CD14-positive monocyte (primary cell): ENCODE data around the gene ATPAF1. TPM values are rescaled to one million over a fixed set of nuclear protein-coding genes. Genes with fewer than 3 reads are reported as not detected.
A peak's percentile ranks its signal among the peaks of the same experiment; 100 is the strongest.

Source experiments
- DNase-seq, 3 donors: peaks; one replicate each; pipeline ENCODE4 v3.0.0-alpha.2; 2011 to 2022
- H2AFZ ChIP-seq: 2 replicates; pipeline ENCODE4 v1.6.0; 2012; ENCODE audit warnings: mild to moderate bottlenecking, low read depth, low read length, inconsistent platforms; ENCODE audit not compliant: insufficient read depth, poor library complexity, severe bottlenecking
- H3K27ac ChIP-seq, 2 donors: 1 replicate in 1 of 2; 2 replicates in 1 of 2; pipeline ENCODE4 v1.5.1; 2012 to 2013; ENCODE audit warnings: low read length in 2 of 2, control low read depth in 1 of 2, inconsistent platforms in 1 of 2, low read depth in 1 of 2, mild to moderate bottlenecking in 1 of 2
- H3K27me3 ChIP-seq, 2 donors: one replicate each; pipeline versions ENCODE4 v1.6.0 to v1.6.1; 2011 to 2013; ENCODE audit warnings: low read length in 2 of 2; ENCODE audit not compliant: control insufficient read depth in 2 of 2, insufficient read depth in 2 of 2
- H3K36me3 ChIP-seq, 2 donors: replicated peaks in 1 of 2; 1 replicate in 1 of 2; 2 replicates in 1 of 2; pipeline versions ENCODE4 v1.5.1 to v1.6.1; 2012 to 2013; ENCODE audit warnings: low read length in 2 of 2, control low read depth in 1 of 2, inconsistent platforms in 1 of 2, mild to moderate bottlenecking in 1 of 2; ENCODE audit not compliant: insufficient read depth in 2 of 2, control insufficient read depth in 1 of 2
- H3K4me1 ChIP-seq, 2 donors: 1 replicate in 1 of 2; 2 replicates in 1 of 2; pipeline versions ENCODE4 v1.5.1 to v1.6.1; 2012 to 2013; ENCODE audit warnings: low read length in 2 of 2, control low read depth in 1 of 2, inconsistent platforms in 1 of 2, mild to moderate bottlenecking in 1 of 2, moderate library complexity in 1 of 2; ENCODE audit not compliant: insufficient read depth in 2 of 2, control insufficient read depth in 1 of 2
- H3K4me2 ChIP-seq: replicated peaks from 2 replicates; pipeline ENCODE3; 2012; ENCODE audit warnings: low read length, moderate library complexity, mild to moderate bottlenecking; ENCODE audit not compliant: poor library complexity, severe bottlenecking; ENCODE audit errors: extremely low read depth
- H3K4me3 ChIP-seq, 3 experiments: fragments of 200-600 bp in 1 of 3; sonication (generic) in 1 of 3; replicated peaks in 1 of 3; 1 replicate in 2 of 3; 2 replicates in 1 of 3; pipeline ENCODE4 v1.5.1; 2011 to 2013; ENCODE audit warnings: low read length in 3 of 3, mild to moderate bottlenecking in 3 of 3, control low read depth in 2 of 3, low read depth in 2 of 3, inconsistent platforms in 1 of 3, moderate library complexity in 1 of 3
- H3K79me2 ChIP-seq: 2 replicates; pipeline ENCODE4 v1.6.0; 2012; ENCODE audit warnings: mild to moderate bottlenecking, control low read depth, inconsistent platforms, low read length, moderate library complexity; ENCODE audit not compliant: insufficient read depth
- H3K9ac ChIP-seq: 2 replicates; pipeline ENCODE4 v1.6.0; 2017; ENCODE audit warnings: low read length, mild to moderate bottlenecking; ENCODE audit not compliant: insufficient read depth, poor library complexity, severe bottlenecking
- H3K9me3 ChIP-seq, 2 donors: replicated peaks in 1 of 2; 1 replicate in 1 of 2; 2 replicates in 1 of 2; pipeline versions ENCODE4 v1.5.1 to v1.6.1; 2012 to 2013; ENCODE audit warnings: low read length in 2 of 2, control low read depth in 1 of 2; ENCODE audit not compliant: control insufficient read depth in 1 of 2, insufficient read depth in 1 of 2
- H4K20me1 ChIP-seq: 2 replicates; pipeline ENCODE4 v1.6.0; 2012; ENCODE audit warnings: mild to moderate bottlenecking, low read length, control low read depth, moderate library complexity; ENCODE audit not compliant: insufficient read depth
- H3K27ac Mint-ChIP-seq, 7 donors: one replicate each; pipeline ENCODE4 v1.8.0; 2020; ENCODE audit warnings: mild to moderate bottlenecking in 7 of 7, mixed read lengths in 7 of 7, moderate library complexity in 6 of 7, inconsistent platforms in 2 of 7
- H3K27me3 Mint-ChIP-seq, 3 donors: one replicate each; pipeline ENCODE4 v1.8.0; 2021 to 2022; ENCODE audit warnings: low read depth in 3 of 3, mild to moderate bottlenecking in 3 of 3, mixed read lengths in 3 of 3, moderate library complexity in 3 of 3, inconsistent platforms in 1 of 3
- H3K36me3 Mint-ChIP-seq, 2 donors: one replicate each; pipeline ENCODE4 v1.8.0; 2020; ENCODE audit warnings: mixed read lengths in 2 of 2, inconsistent platforms in 1 of 2, mild to moderate bottlenecking in 1 of 2
- H3K4me1 Mint-ChIP-seq: one replicate; pipeline ENCODE4 v1.8.0; 2020; ENCODE audit warnings: mild to moderate bottlenecking, mixed read lengths
- H3K4me3 Mint-ChIP-seq, 2 donors: one replicate each; pipeline ENCODE4 v1.8.0; 2020; ENCODE audit warnings: mild to moderate bottlenecking in 2 of 2, mixed read lengths in 2 of 2, moderate library complexity in 1 of 2
- H3K9me3 Mint-ChIP-seq, 7 donors: one replicate each; pipeline ENCODE4 v1.8.0; 2020 to 2022; ENCODE audit warnings: mixed read lengths in 7 of 7, mild to moderate bottlenecking in 6 of 7, moderate library complexity in 6 of 7, inconsistent platforms in 2 of 7
- CTCF ChIP-seq: fragments of 200-600 bp; IDR thresholded peaks from one replicate; pipeline ENCODE4 v1.8.0; 2022; ENCODE audit warnings: antibody characterized with exemption, mild to moderate bottlenecking
- whole genome bisulfite sequencing: methylation state at CpG from one replicate; pipeline ENCODE4 v1.1.5; 2013; ENCODE audit warnings: missing lambda C conversion rate; ENCODE audit not compliant: insufficient coverage; 5-methylcytosine and 5-hydroxymethylcytosine counted together
- intact Hi-C, 2 donors: fragments of 100-400 bp; cut with micrococcal nuclease; formaldehyde crosslinking; loops; one replicate each; pipeline versions ENCODE4 v1.15.0 to v1.15.1; 2023
- polyA plus RNA-seq, 3 donors: library from polyadenylated mRNA; depleted of rRNA in 1 of 3; unstranded in 2 of 3; stranded (reverse) in 1 of 3; fragments of 300-500 nt in 2 of 3; fragments of >200 nt in 1 of 3; fragmentation: Illumina TruSeq in 2 of 3; gene quantifications; 1 replicate in 2 of 3; 2 replicates in 1 of 3; pipeline ENCODE4 v1.2.3, GENCODE V29; 2012 to 2021

ATPAF1 gene
- polyA plus RNA-seq, 3 donors: 16.9 to 45.4 (median 33.4) TPM

- no peak for DNase-seq
- no peak for TF ChIP-seq CTCF
- WGBS: no CpG with 5 or more reads among the region's 1 CpG
- Histone ChIP-seq H3K27ac (no peak overlapping the region), H3K4me3 (no peak overlapping the region), H3K4me2 (no peak overlapping the region), H3K4me1 (no peaks in the 10 kb centered on the region), H4K20me1 (no peaks in the 10 kb centered on the region), H2AFZ (no peak overlapping the region), H3K9me3 (no peaks in the 10 kb centered on the region), H3K79me2 (no peaks in the 10 kb centered on the region), H3K9ac (no peak overlapping the region), H3K36me3 (peaks cover 66 to 88% of the 10 kb centered on the region in 2 donors), H3K27me3 (no peaks in the 10 kb centered on the region)
- Mint-ChIP-seq H3K9me3 (no peaks in the 10 kb centered on the region), H3K4me3 (no peak overlapping the region), H3K27me3 (no peaks in the 10 kb centered on the region), H3K4me1 (no peaks in the 10 kb centered on the region), H3K36me3 (peaks cover 80 to 90% of the 10 kb centered on the region in 2 donors), H3K27ac (peak overlapping the region in 2 of 7 donors; percentile 10 to 41)
- intact Hi-C loops: no loop called here
Measured at GRCh38 chr1:46676531-46676930, 8.4 kb upstream of the ATPAF1 start.

GRCh38 chr1:46675549-46676314 is 7.6 kb upstream of the ATPAF1 start:
- Histone ChIP-seq H3K27ac (no peak overlapping the region), H3K4me2 (no peak overlapping the region), H3K4me3 (no peak overlapping the region), H3K36me3 (peaks cover 58 to 81% of the 10 kb centered on the region in 2 donors), H2AFZ (no peak overlapping the region), H3K4me1 (no peaks in the 10 kb centered on the region), H4K20me1 (no peaks in the 10 kb centered on the region), H3K9me3 (no peaks in the 10 kb centered on the region), H3K9ac (no peak overlapping the region), H3K79me2 (no peaks in the 10 kb centered on the region), H3K27me3 (no peaks in the 10 kb centered on the region)
- DNase-seq: no peak
- H3K27ac Mint-ChIP-seq: peak overlapping the region in 2 of 7 donors; percentile 69 to 82
- H3K4me1 Mint-ChIP-seq: no peaks in the 10 kb centered on the region
- no peaks in the 10 kb centered on the region for H3K9me3 Mint-ChIP-seq
- no peak overlapping the region for H3K4me3 Mint-ChIP-seq
- H3K27me3 Mint-ChIP-seq: no peaks in the 10 kb centered on the region
- intact Hi-C loops: no loop called here
- no CpG with 5 or more reads among the region's 1 CpG for WGBS
- H3K36me3 Mint-ChIP-seq: peaks cover 72 to 82% of the 10 kb centered on the region in 2 donors
- no peak for TF ChIP-seq CTCF
